Right cardiac atrium (tissue), 5 donors: ENCODE data around the gene HOXB8. TPM values are rescaled to one million over a fixed set of nuclear protein-coding genes. Genes with fewer than 3 reads are reported as not detected.
A peak's percentile ranks its signal among the peaks of the same experiment; 100 is the strongest.

Experiments
- ATAC-seq, 2 donors: fragments of 200-7000 bp; cut with Tn5 transposase; one replicate each; pipeline versions ENCODE4 v1.8.0 to v1.9.1; 2020; ENCODE audit warnings: moderate library complexity in 2 of 2, mild to moderate bottlenecking in 1 of 2
- DNase-seq, 3 donors: peaks; one replicate each; pipeline ENCODE4 v3.0.0-alpha.2; 2020
- H3K27ac ChIP-seq: one replicate; pipeline ENCODE4 v1.5.1; 2013; ENCODE audit warnings: mild to moderate bottlenecking, low read length, control low read depth, moderate library complexity
- H3K27me3 ChIP-seq: one replicate; pipeline ENCODE4 v1.6.1; 2013; ENCODE audit not compliant: control insufficient read depth, insufficient read depth
- H3K4me1 ChIP-seq: one replicate; pipeline ENCODE4 v1.6.1; 2013; ENCODE audit warnings: low read length; ENCODE audit not compliant: control insufficient read depth, insufficient read depth
- H3K4me3 ChIP-seq: one replicate; pipeline ENCODE4 v1.5.1; 2013; ENCODE audit warnings: low read length, control low read depth
- H3K9me3 ChIP-seq: one replicate; pipeline ENCODE4 v1.6.1; 2013; ENCODE audit warnings: low read length; ENCODE audit not compliant: control insufficient read depth
- WGBS: extraction: QIAGEN DNeasy Blood & Tissue Kit; methylation state at CpG from one replicate; pipeline ENCODE4 v1.1.7; 2013; 5-methylcytosine and 5-hydroxymethylcytosine counted together
- intact Hi-C, 4 donors: fragments of 100-400 bp; cut with DNase I; formaldehyde crosslinking; loops; one replicate each; pipeline versions ENCODE4 v1.11.0 to v1.14.0; 2022 to 2023
- polyA plus RNA-seq: library from polyadenylated mRNA; stranded (reverse); fragments of 200-250 nt; gene quantifications from one replicate; pipeline ENCODE4 v1.2.3, GENCODE V29; 2013
- total RNA-seq, 4 donors: library from RNA; stranded (reverse); fragmentation: NEBNext Ultra II Directional; extraction: Animal tissue kit (Norgen Biotek cat#: 25700); gene quantifications; one replicate each; pipeline ENCODE4 v1.2.1, GENCODE V29; 2021
- donor health status: healthy with polysubstance abuse.
- donor health status: DM: no; HTN: yes; CAD: no.
- donor health status: DM: no; HTN: no; CAD: no.
- donor health status: DM: no; HTN: yes; CAD: no; lungs with severe emphysema.
- donor health status: DM: yes; HTN: yes; CAD: no.

HOXB8 gene
- total and polyA plus RNA-seq, 5 donors: not detected

DNA sequence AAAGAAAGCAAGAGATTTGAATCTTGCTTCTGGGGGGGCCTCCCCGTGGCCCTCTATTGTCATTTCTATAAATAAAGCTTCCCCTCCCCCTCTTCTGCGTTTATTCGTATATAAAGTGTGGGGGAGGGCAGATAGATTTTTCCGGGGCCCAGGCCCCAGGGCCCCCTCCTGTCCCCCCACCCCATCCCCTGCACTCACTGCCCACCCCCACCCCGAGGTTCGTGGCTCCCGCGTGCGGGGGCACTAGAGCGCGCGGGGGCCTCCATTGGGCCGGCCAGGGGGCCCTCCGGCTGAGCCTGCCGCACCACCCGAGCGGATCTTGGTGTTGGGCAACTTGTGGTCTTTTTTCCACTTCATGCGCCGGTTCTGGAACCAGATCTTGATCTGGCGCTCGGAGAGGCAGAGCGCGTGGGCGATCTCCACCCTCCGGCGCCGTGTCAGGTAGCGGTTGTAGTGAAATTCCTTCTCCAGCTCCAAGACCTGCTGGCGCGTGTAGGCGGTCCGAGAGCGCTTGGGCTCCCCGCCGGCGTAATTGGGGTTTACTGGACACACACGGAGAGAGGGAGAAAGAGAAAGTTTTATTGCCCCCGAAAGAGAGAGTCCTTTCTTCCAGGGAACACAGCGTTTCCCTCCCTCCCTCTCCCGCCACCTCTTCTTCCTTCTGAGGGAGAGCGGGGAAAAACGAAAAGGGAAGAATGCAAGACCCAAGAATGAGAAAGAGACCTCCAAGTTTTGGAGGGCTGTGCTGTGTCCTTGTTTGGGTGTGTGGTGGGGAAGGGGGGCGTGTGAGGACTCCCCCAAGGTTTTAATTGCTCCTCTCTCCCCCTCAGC is 38.4 kb downstream of the HOXB8 start:
- DNase-seq (peak in 1 of 3 donors; percentile 36), ATAC-seq (no peak)
- WGBS: 14% methylated on average over 43 of the region's 43 CpGs
- peak overlapping the region; percentile 78 for H3K4me3 ChIP-seq
- peaks cover 5% of the 10 kb centered on the region for H3K27me3 ChIP-seq
- no peaks in the 10 kb centered on the region for H3K9me3 ChIP-seq
- intact Hi-C loops: loop anchor here in 1 of 4 donors (5.0 kb wide), 1 partner anchor 34 kb away; no protein-coding TSS in a partner anchor
- peak overlapping the region; percentile 3 for H3K27ac ChIP-seq
- H3K4me1 ChIP-seq: no peaks in the 10 kb centered on the region

DNA sequence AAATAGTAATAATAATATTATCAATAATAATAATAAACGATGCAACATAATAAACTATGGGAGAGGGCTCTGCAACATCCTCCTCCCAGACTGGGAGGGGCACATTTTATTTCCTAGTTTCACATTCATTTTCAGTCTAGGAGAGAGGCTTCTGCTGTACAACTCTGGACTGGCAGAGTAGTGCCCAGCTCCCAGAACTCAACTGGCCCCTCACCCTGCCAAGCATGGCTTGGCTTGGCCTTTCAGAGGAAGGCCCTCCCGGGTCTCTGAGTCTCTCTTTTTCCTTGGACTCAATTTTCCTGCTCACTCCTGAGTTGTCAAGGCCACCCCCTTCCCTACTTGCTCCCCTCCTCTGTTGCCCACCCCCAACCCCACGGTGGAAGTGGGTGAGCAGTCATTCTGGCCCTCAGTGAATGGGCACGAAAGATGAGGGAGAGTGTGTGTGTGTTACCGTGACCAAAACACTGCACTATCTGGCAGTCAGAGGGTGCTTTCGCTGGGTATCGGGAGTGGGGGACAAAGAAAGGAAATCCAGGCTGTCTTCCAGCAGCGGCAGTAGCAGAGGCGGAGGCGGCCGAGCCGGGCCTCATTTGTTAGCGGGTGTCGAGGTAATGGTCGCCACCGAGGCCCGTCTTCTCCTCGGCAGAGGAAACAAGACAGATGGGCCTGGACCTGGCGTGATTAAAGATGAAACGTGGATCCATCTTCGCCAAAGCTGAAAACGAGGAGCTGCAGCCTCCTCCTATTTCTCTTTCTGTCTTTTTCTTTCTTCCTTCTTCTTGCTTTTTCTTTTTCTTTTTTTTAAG is 39.2 kb downstream of the HOXB8 start:
- ATAC-seq (no peak), DNase-seq (no peak)
- no peaks in the 10 kb centered on the region for H3K9me3 ChIP-seq
- H3K27ac ChIP-seq: peak overlapping the region; percentile 14
- peaks cover 5% of the 10 kb centered on the region for H3K27me3 ChIP-seq
- 20% methylated on average over 22 of the region's 22 CpGs for WGBS
- no peak overlapping the region for H3K4me3 ChIP-seq
- no peaks in the 10 kb centered on the region for H3K4me1 ChIP-seq
- intact Hi-C loops: loop anchor here in 1 of 4 donors (5.0 kb wide), 1 partner anchor 34 kb away; no protein-coding TSS in a partner anchor

DNA sequence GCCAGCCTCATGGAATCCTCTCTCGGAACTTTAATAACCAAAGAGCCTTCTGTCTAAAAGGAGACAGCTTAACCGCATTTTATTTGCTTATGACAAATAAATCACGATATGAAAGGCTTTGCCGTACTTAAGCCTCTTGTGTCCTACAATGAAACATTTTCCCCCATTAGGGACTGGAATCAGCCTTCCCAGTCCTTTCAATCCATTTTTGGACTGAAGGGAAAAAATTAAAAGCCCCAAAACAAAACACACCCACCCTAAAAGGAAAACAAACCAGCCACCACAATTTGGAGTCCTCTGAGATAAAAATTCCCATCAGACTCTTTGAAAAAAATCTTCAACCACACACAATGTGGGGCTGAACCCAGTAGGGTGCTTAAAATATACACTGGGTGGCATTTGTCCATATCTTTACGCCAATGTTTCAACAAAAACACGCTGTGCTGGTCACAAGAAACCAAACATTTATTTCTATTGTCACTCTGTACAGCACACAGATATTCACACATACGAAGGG is 40.0 kb downstream of the HOXB8 start:
- Histone ChIP-seq H3K27me3 (peaks cover 5% of the 10 kb centered on the region), H3K4me1 (peaks cover 2% of the 10 kb centered on the region), H3K27ac (no peak overlapping the region), H3K4me3 (no peak overlapping the region), H3K9me3 (no peaks in the 10 kb centered on the region)
- DNase-seq (no peak), ATAC-seq (no peak)
- intact Hi-C loops: loop anchor here in 1 of 4 donors (5.0 kb wide), 1 partner anchor 33 kb away; no protein-coding TSS in a partner anchor
- WGBS: 55% methylated on average over 7 of the region's 7 CpGs

GRCh38 chr17:48574505-48575065 is 40.5 kb downstream of the HOXB8 start:
- no peak for ATAC-seq
- peaks cover 2% of the 10 kb centered on the region for H3K4me1 ChIP-seq
- no peak overlapping the region for H3K27ac ChIP-seq

GRCh38 chr17:48571826-48572417 is 43.2 kb downstream of the HOXB8 start:
- H3K4me3 ChIP-seq: no peak overlapping the region

More at GRCh38 chr17:48574505-48575065, 40.5 kb downstream of the HOXB8 start:
- DNase-seq: no peak
- no peak overlapping the region for H3K4me3 ChIP-seq
- no peaks in the 10 kb centered on the region for H3K9me3 ChIP-seq
- WGBS: 56% methylated on average over 8 of the region's 8 CpGs
- peaks cover 5% of the 10 kb centered on the region for H3K27me3 ChIP-seq
- intact Hi-C loops: loop anchor here in 1 of 4 donors (5.0 kb wide), 1 partner anchor 32 kb away; no protein-coding TSS in a partner anchor

DNA sequence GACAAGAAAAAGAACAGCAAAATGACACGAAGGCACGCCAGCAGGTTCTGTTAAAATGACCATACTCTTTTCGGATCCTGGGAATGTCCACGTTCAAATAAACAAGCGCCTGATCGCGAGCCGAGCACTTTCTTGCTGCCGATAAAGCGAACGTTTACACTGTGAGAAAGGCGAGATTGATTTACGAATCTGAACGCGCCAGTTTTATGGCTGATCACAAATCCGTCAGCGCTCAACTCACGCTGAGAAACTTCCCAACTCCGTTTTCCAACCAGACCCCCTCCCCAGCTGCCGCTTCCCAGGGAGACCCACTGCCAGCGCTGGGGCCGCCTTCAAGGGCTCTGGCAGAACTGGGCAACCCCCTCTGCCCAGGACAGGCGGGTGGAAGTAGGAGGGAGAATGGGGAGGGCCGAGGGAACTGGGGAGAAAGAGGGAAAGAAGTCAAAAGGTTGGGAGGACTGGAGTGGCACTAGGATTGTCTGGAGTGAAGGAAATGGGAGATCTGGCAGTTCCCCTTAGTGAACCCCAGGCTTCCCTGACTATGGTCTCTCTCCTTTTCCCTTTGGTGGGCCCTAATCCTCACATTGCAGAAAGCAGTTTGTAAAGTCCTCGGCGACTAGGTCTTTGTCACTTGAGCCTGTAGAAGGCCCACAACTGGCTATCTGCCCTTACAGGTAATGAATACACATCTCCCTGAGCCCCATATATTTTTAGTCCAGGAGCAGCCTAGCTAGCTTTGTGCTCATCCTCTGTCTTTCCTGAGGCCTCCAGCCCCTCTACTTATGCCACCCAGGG is 43.9 kb downstream of the HOXB8 start:
- H3K27ac ChIP-seq: peak overlapping the region; percentile 42
- no peaks in the 10 kb centered on the region for H3K9me3 ChIP-seq
- peaks cover 5% of the 10 kb centered on the region for H3K27me3 ChIP-seq
- peaks cover 7% of the 10 kb centered on the region for H3K4me1 ChIP-seq
- no peak overlapping the region for H3K4me3 ChIP-seq
- ATAC-seq (no peak), DNase-seq (no peak)
- intact Hi-C loops: no loop called here
- 44% methylated on average over 26 of the region's 26 CpGs for WGBS

More at GRCh38 chr17:48571826-48572417, 43.2 kb downstream of the HOXB8 start:
- Histone ChIP-seq H3K9me3 (no peaks in the 10 kb centered on the region), H3K27me3 (peaks cover 5% of the 10 kb centered on the region), H3K27ac (no peak overlapping the region), H3K4me1 (peaks cover 5% of the 10 kb centered on the region)
- ATAC-seq (no peak), DNase-seq (no peak)
- intact Hi-C loops: no loop called here
- 74% methylated on average over 1 of the region's 1 CpG for WGBS

DNA sequence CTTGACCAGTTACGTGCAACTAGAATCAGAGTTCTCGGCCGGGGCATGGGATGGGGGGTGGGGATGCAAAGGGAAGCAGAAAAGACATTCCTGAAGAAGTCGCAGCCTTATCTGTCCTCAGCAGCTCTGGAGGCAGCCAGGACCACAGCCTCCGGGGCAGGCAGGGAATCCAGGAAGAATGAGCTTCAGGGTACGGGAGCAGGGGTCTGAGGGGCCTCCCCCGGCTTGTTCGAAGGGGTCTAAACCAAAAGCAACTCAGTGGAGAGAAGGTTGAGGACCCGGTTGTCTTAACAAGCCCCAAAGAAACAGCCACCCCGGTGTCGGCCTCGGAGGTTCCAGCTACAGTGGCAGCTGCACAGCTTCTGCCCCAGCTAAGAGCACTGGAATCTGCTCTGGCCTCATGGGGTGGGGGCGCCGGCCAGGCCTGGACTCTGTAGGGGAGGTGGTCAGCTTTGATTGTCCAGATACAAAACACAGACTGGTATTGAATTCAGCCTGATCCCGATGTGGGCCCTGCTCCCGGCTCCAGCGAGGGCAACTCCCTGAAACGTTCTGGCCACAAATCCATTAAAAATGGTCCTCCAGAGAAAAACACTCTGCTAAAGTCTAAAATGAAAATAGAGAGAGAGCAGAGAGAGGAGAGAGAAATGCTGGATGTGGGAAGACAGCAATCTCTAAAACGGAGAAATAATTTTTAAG is 44.6 kb downstream of the HOXB8 start:
- ATAC-seq: peak in 1 of 2 donors; percentile 28
- no peak overlapping the region for H3K4me3 ChIP-seq
- DNase-seq: peak in 1 of 3 donors; percentile 62

GRCh38 chr17:48569674-48570324 is 45.3 kb downstream of the HOXB8 start:
- Histone ChIP-seq H3K4me1 (peaks cover 8% of the 10 kb centered on the region), H3K4me3 (no peak overlapping the region), H3K27me3 (peaks cover 5% of the 10 kb centered on the region), H3K9me3 (no peaks in the 10 kb centered on the region), H3K27ac (peak overlapping the region; percentile 36)
- WGBS: 58% methylated on average over 6 of the region's 6 CpGs
- ATAC-seq (no peak), DNase-seq (no peak)
- intact Hi-C loops: no loop called here

More for the DNA sequence above, 44.6 kb downstream of the HOXB8 start:
- peak overlapping the region; percentile 54 for H3K27ac ChIP-seq
- H3K27me3 ChIP-seq: peaks cover 5% of the 10 kb centered on the region
- H3K9me3 ChIP-seq: no peaks in the 10 kb centered on the region
- peaks cover 8% of the 10 kb centered on the region for H3K4me1 ChIP-seq
- 24% methylated on average over 19 of the region's 19 CpGs for WGBS
- intact Hi-C loops: no loop called here

DNA sequence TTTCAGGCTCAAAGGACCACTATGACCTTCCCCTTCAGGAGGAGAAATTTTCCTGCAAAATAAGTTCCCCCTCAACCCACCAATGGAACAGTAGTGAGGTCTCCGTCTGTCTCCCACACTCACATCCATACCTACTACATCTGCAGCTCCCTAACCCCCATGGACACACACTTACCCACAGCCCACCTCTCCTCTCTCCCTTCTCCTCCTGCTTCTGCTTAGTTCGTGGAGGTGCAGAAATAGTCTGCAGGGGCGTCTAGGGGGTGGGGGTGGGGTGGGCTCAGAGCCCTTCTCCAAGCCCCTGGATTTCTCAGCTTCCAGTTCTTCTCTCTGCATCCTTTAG is 45.9 kb downstream of the HOXB8 start:
- Histone ChIP-seq H3K27me3 (peaks cover 5% of the 10 kb centered on the region), H3K4me3 (peak overlapping the region; percentile 22), H3K4me1 (peaks cover 8% of the 10 kb centered on the region), H3K9me3 (no peaks in the 10 kb centered on the region), H3K27ac (no peak overlapping the region)
- intact Hi-C loops: no loop called here
- ATAC-seq: no peak
- WGBS: 41% methylated on average over 3 of the region's 3 CpGs
- no peak for DNase-seq
